GM21717 (cell line): ENCODE results near the gene ZBTB17.

ENCODE experiments used
- ATAC-seq: cut with Tn5 transposase; IDR thresholded peaks from one replicate; pipeline ENCODE4 v1.9.1; 2021; ENCODE audit warnings: mild to moderate bottlenecking, moderate library complexity; ENCODE audit not compliant: unreplicated experiment

Gene ZBTB17

GRCh38 chr1:15962671-15963362 is 13.1 kb downstream of the ZBTB17 start:
- no peak for ATAC-seq

GRCh38 chr1:15962176-15962575 is 13.7 kb downstream of the ZBTB17 start:
- no peak for ATAC-seq

DNA sequence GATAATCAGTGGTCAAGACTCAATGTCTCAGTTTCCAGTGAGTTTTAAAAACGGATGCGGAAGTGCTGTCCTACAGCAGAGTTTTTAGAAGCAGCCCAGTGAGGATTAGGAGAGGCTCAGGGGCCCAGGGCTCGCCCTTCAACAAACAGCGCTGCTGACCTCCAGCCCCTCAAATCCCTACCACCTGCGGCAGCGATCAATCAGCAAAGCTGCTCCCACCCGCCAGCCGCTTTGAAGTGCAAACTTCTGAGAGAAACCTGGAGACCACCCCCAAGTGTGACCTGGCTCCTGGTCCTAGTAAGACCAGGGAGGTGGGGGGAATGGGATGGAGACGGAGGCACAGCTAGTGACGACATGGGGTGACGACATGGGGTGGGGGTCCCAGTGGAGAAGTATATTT is 14.4 kb downstream of the ZBTB17 start:
- no peak for ATAC-seq

GRCh38 chr1:15960808-15961207 is 15.1 kb downstream of the ZBTB17 start:
- no peak for ATAC-seq

GRCh38 chr1:15959827-15960446 is 16.0 kb downstream of the ZBTB17 start:
- no peak for ATAC-seq

GRCh38 chr1:15959424-15959823 is 16.5 kb downstream of the ZBTB17 start:
- no peak for ATAC-seq

DNA sequence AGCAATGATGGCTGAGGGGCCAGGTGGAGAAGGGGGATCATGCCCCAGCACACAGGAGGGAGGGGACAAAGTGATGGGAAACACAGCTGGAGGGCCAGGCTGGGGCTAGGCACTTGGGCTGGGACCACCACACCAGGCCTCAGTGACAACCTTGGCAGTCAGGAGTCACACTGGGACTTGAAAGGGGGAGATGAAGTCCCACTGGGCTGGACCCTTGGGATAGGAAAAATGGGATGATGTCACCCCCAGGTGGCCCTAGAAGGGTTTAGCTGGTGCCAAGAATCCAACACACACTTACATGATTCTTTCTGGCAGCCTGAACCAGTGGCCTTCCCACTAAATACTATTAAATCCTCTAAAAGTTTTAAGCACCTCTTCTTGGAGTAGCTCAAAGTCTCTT is 17.1 kb downstream of the ZBTB17 start:
- no peak for ATAC-seq

DNA sequence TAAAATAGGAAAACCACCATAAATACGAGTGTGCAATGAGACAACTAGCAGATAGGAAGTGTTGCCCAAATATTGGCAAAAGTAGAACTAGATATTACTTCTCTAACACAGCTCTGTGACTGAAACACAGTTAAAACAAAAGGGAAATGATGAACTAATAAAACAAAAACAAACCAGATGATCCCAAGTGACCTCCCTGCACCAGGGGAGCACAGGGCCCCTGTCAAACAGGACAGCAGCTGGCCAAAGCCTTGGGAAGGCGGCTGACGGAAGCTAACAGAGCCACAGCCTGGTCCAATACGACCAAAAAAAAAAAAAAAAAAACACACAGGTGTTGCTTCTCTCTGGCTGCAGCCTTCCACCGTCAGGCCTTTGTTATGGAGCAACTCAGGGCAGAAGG is 17.8 kb downstream of the ZBTB17 start:
- no peak for ATAC-seq

- no peak for ATAC-seq
Measured at GRCh38 chr1:15957221-15958095, 18.4 kb downstream of the ZBTB17 start.

GRCh38 chr1:15956150-15956549 is 19.8 kb downstream of the ZBTB17 start:
- no peak for ATAC-seq

DNA sequence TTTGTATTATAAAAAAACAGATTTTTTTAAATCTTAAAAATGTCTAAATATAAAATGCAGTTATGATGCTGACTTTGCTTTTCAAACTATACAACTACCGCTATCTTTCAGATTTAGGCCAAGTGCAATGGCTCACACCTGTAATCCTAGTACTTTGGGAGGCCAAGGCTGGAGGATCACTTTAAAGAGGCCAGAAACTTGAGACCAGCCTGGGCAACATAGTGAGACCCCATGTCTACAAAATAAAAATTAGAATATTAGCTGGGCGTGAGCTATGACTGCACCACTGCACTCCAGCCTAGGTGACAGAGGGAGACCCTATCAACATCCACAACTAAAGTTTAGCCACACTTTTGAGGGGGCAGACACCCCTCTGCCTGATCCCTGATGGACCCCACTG is 20.3 kb downstream of the ZBTB17 start:
- no peak for ATAC-seq

GRCh38 chr1:15954316-15954715 is 21.6 kb downstream of the ZBTB17 start:
- ATAC-seq = no peak

- ATAC-seq = no peak
Measured at GRCh38 chr1:15953791-15954241, 22.1 kb downstream of the ZBTB17 start.

DNA sequence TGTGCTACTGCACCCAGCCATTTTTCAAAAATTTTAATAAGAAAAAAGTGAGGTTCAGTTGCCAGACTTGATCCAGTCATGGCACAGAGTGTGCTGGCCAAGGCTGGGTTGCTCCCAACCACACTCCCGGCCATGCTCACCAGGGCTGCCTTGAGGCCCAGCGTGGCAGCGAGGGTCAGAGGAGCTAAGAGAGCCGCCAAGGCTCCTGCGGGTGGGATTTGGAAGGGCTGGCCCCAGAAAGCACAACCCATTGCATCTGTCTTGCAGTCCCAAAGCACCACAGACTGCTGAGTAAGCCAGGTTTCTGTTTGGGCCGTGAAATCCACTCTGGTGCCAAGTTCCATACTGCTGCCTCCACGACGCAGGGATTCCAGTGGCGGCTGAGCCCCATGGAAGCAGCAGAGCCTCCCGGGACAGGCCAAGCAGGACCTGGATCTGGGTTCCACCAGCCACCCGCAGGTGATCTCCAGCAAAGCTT is 22.6 kb downstream of the ZBTB17 start:
- ATAC-seq = no peak

- no peak for ATAC-seq
Measured at GRCh38 chr1:15952317-15953258, 23.3 kb downstream of the ZBTB17 start.

DNA sequence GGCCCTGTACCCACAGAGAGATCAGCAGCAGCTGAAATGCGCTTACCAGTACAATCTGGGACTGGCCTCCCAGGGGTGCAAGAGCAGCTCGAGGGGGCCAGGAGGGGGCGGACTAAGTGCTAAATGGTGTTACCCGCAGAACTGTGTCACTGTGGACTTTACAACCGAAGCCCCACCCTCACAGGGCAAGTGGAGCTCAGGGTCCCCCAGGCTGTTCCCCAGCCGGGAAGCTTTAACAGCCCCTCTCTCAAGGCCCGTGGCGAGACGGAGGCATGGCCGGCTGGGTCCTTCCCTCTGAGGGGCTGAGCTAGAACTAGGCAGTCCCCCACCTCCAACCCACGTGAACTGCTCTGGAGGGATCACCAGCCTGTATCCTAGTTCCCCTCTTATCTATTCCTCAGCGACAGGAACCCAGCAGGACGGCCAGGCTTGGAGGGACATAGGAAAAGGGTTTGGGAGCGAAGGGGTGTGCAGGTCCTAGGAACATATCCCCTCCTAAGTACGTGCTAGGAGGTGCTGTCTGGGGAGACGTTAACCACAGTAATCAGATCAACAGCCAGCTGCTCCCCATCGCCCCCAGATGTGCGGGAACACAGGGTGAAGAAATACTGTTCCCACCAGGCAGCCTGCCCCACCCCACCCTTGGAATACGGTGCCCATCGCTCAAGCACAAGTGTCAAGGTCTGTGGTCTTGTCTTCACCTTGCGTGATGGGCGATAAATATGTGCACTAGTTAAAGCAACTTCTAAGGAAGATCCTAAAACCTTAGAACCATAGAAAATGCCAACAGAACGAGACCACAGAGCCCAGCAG is 24.4 kb downstream of the ZBTB17 start:
- no peak for ATAC-seq

DNA sequence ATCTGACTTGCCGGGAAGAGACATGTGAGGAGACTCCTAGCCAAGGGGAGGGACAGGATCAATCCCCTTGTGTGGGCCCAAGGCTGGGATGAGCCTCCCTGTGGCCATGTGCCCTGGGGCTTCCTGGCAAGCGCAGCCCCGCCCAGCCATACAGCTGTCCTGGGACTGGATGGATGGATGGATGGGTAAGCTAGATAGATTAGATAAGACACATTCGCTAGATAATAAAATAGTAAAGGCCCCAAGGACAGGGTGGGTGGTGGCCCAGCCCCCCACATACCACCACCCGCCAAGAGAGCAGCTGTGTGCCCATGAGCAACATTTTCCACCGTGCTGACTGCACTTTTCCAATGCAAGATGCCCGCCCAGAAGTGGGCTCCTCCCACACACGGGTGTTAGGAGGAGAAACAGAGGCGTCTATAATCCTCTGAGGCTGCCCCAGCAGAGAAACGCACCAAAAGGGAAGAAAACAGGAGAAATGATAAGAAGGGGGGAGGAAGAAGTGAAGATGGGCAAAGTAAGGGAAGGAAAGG is 25.1 kb downstream of the ZBTB17 start:
- no peak for ATAC-seq

DNA sequence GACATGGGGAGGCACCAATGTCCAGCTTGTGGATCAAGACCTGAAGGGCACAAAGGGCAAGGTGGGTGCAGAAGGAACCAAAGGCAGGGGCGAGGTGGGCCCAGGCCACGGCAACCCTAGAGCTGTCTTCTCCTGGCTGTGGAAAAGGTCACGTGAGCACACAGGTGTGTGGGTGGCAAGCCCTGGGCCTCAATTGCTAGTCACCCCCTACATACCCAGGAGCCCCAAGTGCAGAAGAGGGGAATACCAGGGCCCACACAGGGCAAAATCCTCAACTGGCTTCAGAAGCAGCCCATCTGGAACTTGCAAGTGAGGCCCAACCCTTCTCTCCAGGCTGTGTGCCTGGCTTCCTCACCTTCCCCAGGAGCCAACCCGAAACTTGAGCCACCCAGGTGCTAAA is 25.6 kb downstream of the ZBTB17 start:
- ATAC-seq = no peak

DNA sequence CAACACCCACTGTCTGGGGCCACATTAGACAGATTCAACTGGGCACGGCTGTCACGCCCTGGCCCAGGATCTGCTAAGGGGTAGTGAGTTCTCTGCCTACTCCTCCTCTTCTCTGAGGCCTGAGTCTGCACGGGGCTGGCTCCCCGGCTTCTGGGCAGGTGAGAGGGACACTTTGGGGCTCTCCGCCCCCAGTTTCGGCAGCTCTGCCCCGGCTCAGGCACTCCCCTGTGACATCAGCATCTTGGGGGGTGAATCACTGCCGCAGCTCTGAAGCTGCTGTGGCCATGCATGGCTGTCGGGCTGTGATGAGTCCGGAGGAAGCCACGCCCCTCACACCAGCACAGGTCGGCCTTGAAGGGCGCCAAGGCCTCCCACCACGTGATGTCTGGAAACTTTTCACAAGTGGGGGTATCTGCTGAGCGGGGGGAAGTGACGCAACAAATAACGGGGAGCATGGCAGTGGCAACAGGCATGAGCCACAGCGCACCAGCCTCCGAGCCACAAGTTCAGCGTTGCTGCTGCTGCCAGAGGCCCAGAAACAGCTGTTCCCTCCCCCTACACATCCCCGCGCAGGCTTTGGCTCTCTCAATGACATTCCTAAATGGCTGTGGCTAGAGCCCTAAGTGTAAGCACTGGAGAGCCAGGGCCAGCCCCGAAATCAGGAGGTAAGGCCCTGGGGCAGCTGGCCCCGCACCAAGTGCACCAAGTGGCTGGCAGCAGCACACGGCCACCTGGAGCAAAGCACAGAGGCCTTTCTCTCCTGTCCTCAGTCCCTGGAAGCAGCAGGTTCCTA is 26.3 kb downstream of the ZBTB17 start:
- peak; percentile 47 for ATAC-seq
